IMR-90 (cell line): ENCODE data around the gene ZIC3. TPM values are rescaled to one million over a fixed set of nuclear protein-coding genes. Genes with fewer than 3 reads are reported as not detected.

Experiments
- ATAC-seq: fragments of 200-7000 bp; cut with Tn5 transposase; 2 replicates; pipeline ENCODE4 v1.9.1; 2020; ENCODE audit warnings: low read depth, mild to moderate bottlenecking, moderate library complexity
- BruUV-seq: library from RNA; stranded (reverse); fragments of 400-500 nt; replicated peaks from 2 replicates; lab custom pipeline; 2021; lab: Mats Ljungman, UMichigan
- CTCF ChIA-PET: fragments of 300-600 bp; formaldehyde crosslinking; extraction: SDS; loops from one replicate; lab custom pipeline; 2021; ENCODE audit warnings: antibody characterized with exemption; lab: Yijun Ruan, JAX
- POLR2A ChIA-PET: fragments of 300-600 bp; sonication (Branson Sonifier 250); formaldehyde crosslinking; loops from one replicate; lab custom pipeline; 2022; ENCODE audit warnings: antibody characterized with exemption; ENCODE audit not compliant: unreplicated experiment; lab: Charles Lee
- DNase-seq: peaks from one replicate; pipeline ENCODE4 v3.0.0; 2013
- H2AFZ ChIP-seq: replicated peaks from 2 replicates; pipeline ENCODE3; 2013; ENCODE audit warnings: low read length, mild to moderate bottlenecking; ENCODE audit not compliant: poor library complexity
- H2AK5ac ChIP-seq: 2 replicates; pipeline ENCODE4 v1.6.1; 2013; ENCODE audit warnings: low read depth, low read length, inconsistent platforms
- H2AK9ac ChIP-seq: replicated peaks from 2 replicates; pipeline ENCODE3; 2013; ENCODE audit warnings: mild to moderate bottlenecking, low read depth, low read length, moderate library complexity; ENCODE audit not compliant: poor library complexity
- H2BK120ac ChIP-seq: 2 replicates; pipeline ENCODE4 v1.6.1; 2013; ENCODE audit warnings: low read depth, low read length, inconsistent platforms
- H2BK15ac ChIP-seq: 3 replicates; pipeline ENCODE4 v1.6.1; 2013; ENCODE audit warnings: low read depth, low read length, inconsistent platforms
- H2BK20ac ChIP-seq: 2 replicates; pipeline ENCODE4 v1.6.1; 2013; ENCODE audit warnings: low read depth, mild to moderate bottlenecking, inconsistent platforms, low read length, moderate library complexity
- H2BK5ac ChIP-seq: 2 replicates; pipeline ENCODE4 v1.6.1; 2013; ENCODE audit warnings: mild to moderate bottlenecking, low read depth, low read length, inconsistent platforms; ENCODE audit not compliant: poor library complexity, severe bottlenecking
- H3K14ac ChIP-seq: replicated peaks from 2 replicates; pipeline ENCODE4 v1.6.1; 2013; ENCODE audit warnings: low read depth, low read length, inconsistent platforms
- H3K18ac ChIP-seq: 2 replicates; pipeline ENCODE4 v1.6.1; 2013; ENCODE audit warnings: low read depth, low read length, control low read depth
- H3K23ac ChIP-seq: 2 replicates; pipeline ENCODE4 v1.6.1; 2013; ENCODE audit warnings: low read depth, low read length, inconsistent platforms
- H3K27ac ChIP-seq: 2 replicates; pipeline ENCODE4 v1.5.1; 2013; ENCODE audit warnings: mild to moderate bottlenecking, control low read depth, low read length; ENCODE audit not compliant: insufficient read depth
- H3K27me3 ChIP-seq: 2 replicates; pipeline ENCODE4 v1.6.1; 2013; ENCODE audit warnings: low read length; ENCODE audit not compliant: control insufficient read depth, insufficient read depth
- H3K36me3 ChIP-seq: 2 replicates; pipeline ENCODE4 v1.6.1; 2013; ENCODE audit warnings: low read length, mixed read lengths; ENCODE audit not compliant: control insufficient read depth, insufficient read depth
- H3K4ac ChIP-seq: 2 replicates; pipeline ENCODE4 v1.6.1; 2013; ENCODE audit warnings: low read depth, low read length, inconsistent platforms
- H3K4me1 ChIP-seq: 2 replicates; pipeline ENCODE4 v1.6.1; 2013; ENCODE audit warnings: low read length, mixed read lengths; ENCODE audit not compliant: control insufficient read depth, insufficient read depth
- H3K4me2 ChIP-seq: 2 replicates; pipeline ENCODE4 v1.6.1; 2013; ENCODE audit warnings: low read depth, mild to moderate bottlenecking, control low read depth, low read length, moderate library complexity
- H3K4me3 ChIP-seq: 2 replicates; pipeline ENCODE4 v1.5.1; 2013; ENCODE audit warnings: low read depth, mild to moderate bottlenecking, control low read depth, low read length, moderate library complexity; ENCODE audit not compliant: insufficient read depth
- H3K56ac ChIP-seq: 2 replicates; pipeline ENCODE4 v1.6.1; 2013; ENCODE audit warnings: low read length, inconsistent platforms; ENCODE audit not compliant: insufficient read depth; ENCODE audit errors: extremely low read depth
- H3K79me1 ChIP-seq, 2 experiments: 2 replicates each; pipeline ENCODE4 v1.6.1; 2013; ENCODE audit warnings: low read length in 2 of 2, inconsistent platforms in 1 of 2, low read depth in 1 of 2
- H3K9ac ChIP-seq: 2 replicates; pipeline ENCODE4 v1.6.1; 2013; ENCODE audit warnings: low read depth, low read length, control low read depth
- H3K9me1 ChIP-seq: 2 replicates; pipeline ENCODE4 v1.6.1; 2013; ENCODE audit warnings: low read length, inconsistent platforms; ENCODE audit not compliant: insufficient read depth
- H3K9me3 ChIP-seq: 2 replicates; pipeline ENCODE4 v1.6.1; 2013; ENCODE audit warnings: low read length; ENCODE audit not compliant: control insufficient read depth, insufficient read depth
- H4K20me1 ChIP-seq: 2 replicates; pipeline ENCODE4 v1.6.1; 2013; ENCODE audit warnings: low read length, inconsistent platforms; ENCODE audit not compliant: insufficient read depth
- H4K5ac ChIP-seq: 2 replicates; pipeline ENCODE4 v1.6.1; 2013; ENCODE audit warnings: mild to moderate bottlenecking, low read depth, low read length, control low read depth
- H4K8ac ChIP-seq, 2 experiments: 2 replicates each; pipeline ENCODE4 v1.6.1; 2013; ENCODE audit warnings: low read depth in 2 of 2, low read length in 2 of 2, control low read depth in 1 of 2, inconsistent platforms in 1 of 2
- H4K91ac ChIP-seq: 2 replicates; pipeline ENCODE4 v1.6.1; 2013; ENCODE audit warnings: low read depth, low read length, inconsistent platforms; ENCODE audit not compliant: insufficient read depth
- CEBPB ChIP-seq: IDR thresholded peaks from 2 replicates; pipeline ENCODE4 v1.6.1; 2012; ENCODE audit warnings: low read depth, low read length, improper control_type of control experiment
- CHD1 ChIP-seq: IDR thresholded peaks from 2 replicates; pipeline ENCODE4 v1.6.1; 2012; ENCODE audit warnings: low read depth, low read length, improper control_type of control experiment
- CTCF ChIP-seq: conservative IDR thresholded peaks from 2 replicates; pipeline ENCODE4 v1.5.1; 2012; ENCODE audit warnings: mild to moderate bottlenecking, low read depth, low read length, improper control_type of control experiment
- MAZ ChIP-seq: IDR thresholded peaks from 2 replicates; pipeline ENCODE4 v1.6.1; 2012; ENCODE audit warnings: low read depth, mild to moderate bottlenecking, low read length, improper control_type of control experiment, moderate library complexity, borderline replicate concordance
- NFE2L2 ChIP-seq: fragments of 150-350 bp; IDR thresholded peaks from 2 replicates; pipeline ENCODE4 v1.6.1; 2016; ENCODE audit warnings: low read depth, mild to moderate bottlenecking, low read length
- RAD21 ChIP-seq: IDR thresholded peaks from 2 replicates; pipeline ENCODE4 v1.6.1; 2012; ENCODE audit warnings: low read length, improper control_type of control experiment
- RFX5 ChIP-seq: IDR thresholded peaks from 2 replicates; pipeline ENCODE4 v1.8.0; 2012; ENCODE audit warnings: low read depth, mild to moderate bottlenecking, low read length, moderate library complexity
- WGBS, 2 experiments: methylation state at CpG; one replicate each; pipeline versions ENCODE4 v1.1.5 to v1.1.7; 2013; ENCODE audit warnings: missing lambda C conversion rate in 2 of 2; ENCODE audit not compliant: insufficient read length in 1 of 2; ENCODE audit errors: extremely low coverage in 2 of 2; 5-methylcytosine and 5-hydroxymethylcytosine counted together
- dilution Hi-C: fragments of 300-500 bp; cut with HindIII; formaldehyde crosslinking; loops from one replicate; pipeline ENCODE4 v1.14.3; 2018; ENCODE audit warnings: low sequenced_read_pairs; ENCODE audit not compliant: unreplicated experiment
- in situ Hi-C: fragments of 300-500 bp; cut with MboI; formaldehyde crosslinking; loops from 3 replicates; pipeline ENCODE4 v1.14.3; 2019; ENCODE audit warnings: low sequenced_read_pairs, inconsistent platforms, mixed read lengths
- intact Hi-C: fragments of 100-400 bp; cut with micrococcal nuclease; formaldehyde crosslinking; loops from 2 replicates; pipeline ENCODE4 v1.10.0; 2022
- polyA plus RNA-seq, 3 experiments: library from polyadenylated mRNA; depleted of rRNA; stranded (reverse); fragments of >200 nt; gene quantifications; 2 replicates each; pipeline ENCODE4 v1.2.3, GENCODE V29; 2012; ENCODE audit warnings: low replicate concordance in 1 of 3
- total RNA-seq: library from RNA; depleted of rRNA; stranded (reverse); fragments of >200 nt; gene quantifications from 2 replicates; pipeline ENCODE4 v1.2.3, GENCODE V29; 2012
- TF ChIP-seq, protein P1 (sequence below): fragments of 150-350 bp; IDR thresholded peaks from 2 replicates; pipeline ENCODE4 v1.6.1; 2016; ENCODE audit warnings: low read depth, mild to moderate bottlenecking, low read length, moderate library complexity, borderline replicate concordance

ZIC3 gene
- total and polyA plus RNA-seq, 2 of the 4 experiments (the other 2 are of a cell fraction): not detected

DNA sequence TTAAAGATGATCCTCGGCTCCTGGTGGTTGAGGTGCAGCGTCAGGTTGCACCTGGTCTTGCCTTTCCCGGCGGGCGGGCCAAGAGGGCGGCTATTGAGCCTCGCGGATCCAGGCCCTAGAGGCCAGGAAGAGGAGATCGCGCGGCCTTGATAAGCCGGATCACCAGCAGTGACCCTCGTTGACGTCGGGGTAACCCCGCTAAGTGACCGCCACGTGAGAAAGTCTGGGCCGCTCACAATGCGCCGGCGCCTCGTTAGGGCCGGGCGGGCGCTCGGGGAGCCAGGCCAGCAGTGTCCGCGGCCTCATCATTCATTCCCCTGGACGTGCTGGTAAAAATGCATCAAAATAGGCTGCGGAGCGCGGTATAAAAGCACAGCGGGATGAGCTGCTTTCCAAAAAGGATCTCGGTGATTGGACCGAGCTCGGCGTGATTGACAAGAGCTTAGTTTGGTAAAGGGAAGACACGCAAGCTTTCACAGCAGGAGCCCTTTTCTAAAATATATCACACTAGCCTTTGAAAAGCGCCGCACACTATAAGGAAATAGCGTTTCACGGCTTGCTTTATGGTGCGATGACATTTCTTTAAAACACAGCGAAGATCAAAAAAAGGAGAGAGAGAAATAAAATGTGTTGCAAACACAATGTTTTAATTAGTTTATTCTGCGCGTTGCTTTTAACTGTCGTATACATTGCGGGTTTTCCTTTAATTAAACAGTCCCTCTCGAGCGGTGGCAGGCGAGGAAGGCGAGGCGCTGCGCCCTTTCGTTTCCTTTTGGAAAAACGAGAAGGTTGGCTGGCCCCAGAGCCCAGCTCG, 15.9 kb upstream of the ZIC3 start (continued):
- no peak for TF ChIP-seq CHD1

DNA sequence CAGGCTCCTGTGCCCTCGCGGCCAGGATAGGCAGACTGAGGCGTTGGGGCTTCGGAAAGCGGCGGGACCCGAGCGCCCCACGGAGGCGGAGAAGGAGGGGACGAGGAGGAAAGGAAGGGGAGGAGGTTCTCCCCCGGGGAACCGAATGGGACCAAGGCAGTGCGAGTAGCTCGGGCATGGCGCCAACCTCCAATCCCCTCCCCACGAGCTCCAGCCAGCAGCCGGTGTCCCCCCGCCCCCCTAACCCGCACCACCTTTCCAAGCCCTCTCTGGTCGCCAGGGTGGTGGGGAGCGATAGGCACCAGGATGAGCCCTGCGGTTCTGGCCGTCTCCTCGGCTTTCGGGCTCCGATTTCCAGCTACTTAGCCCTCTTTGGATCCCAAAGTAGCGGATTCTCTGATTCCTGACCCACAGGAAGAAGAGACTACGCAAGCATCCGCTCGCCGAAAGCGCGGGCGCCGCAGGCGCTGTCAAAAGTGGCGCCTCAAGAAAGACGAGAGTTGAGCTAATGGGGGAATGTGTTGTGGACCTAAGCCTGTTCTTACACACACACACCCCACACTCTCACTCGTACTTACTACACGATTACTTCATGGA, 15.2 kb upstream of the ZIC3 start:
- dilution Hi-C loops: no loop called here
- Histone ChIP-seq H2AK5ac (no peak overlapping the region), H2BK20ac (no peak overlapping the region), H3K4ac (no peak overlapping the region), H4K91ac (no peak overlapping the region), H2BK5ac (no peak overlapping the region), H3K27ac (no peak overlapping the region), H3K9ac (no peak overlapping the region), H2BK15ac (no peak overlapping the region), H2AK9ac (no peak overlapping the region), H3K36me3 (no peaks in the 10 kb centered on the region), H3K9me3 (peaks cover 10% of the 10 kb centered on the region; the same call in 1 of the 2 replicates), H4K20me1 (no peaks in the 10 kb centered on the region), H3K18ac (no peak overlapping the region), H3K56ac (no peak overlapping the region), H3K79me1 (no peaks in the 10 kb centered on the region), H3K27me3 (peaks cover 6% of the 10 kb centered on the region; the same call in 1 of the 2 replicates), H2BK120ac (no peak overlapping the region), H3K4me1 (no peaks in the 10 kb centered on the region), H3K9me1 (no peaks in the 10 kb centered on the region), H3K4me3 (no peak overlapping the region), H3K14ac (no peak overlapping the region), H4K8ac (no peak overlapping the region), H3K23ac (no peak overlapping the region), H4K5ac (no peak overlapping the region), H2AFZ (no peak overlapping the region), H3K4me2 (no peak overlapping the region)
- 15% methylated on average over 7 of the region's 41 CpGs; no CpG with 5 or more reads in 1 of the 2 experiments for WGBS, 2 experiments
- in situ Hi-C loops: no loop called here
- no TSS peak for BruUV-seq
- ChIA-PET CTCF (no interaction called here), POLR2A (no interaction called here)
- intact Hi-C loops: no loop called here
- ATAC-seq (no peak), DNase-seq (no peak)
- TF ChIP-seq MAZ: no peak
- no peak for TF ChIP-seq NFE2L2
- TF ChIP-seq, protein P1, sequence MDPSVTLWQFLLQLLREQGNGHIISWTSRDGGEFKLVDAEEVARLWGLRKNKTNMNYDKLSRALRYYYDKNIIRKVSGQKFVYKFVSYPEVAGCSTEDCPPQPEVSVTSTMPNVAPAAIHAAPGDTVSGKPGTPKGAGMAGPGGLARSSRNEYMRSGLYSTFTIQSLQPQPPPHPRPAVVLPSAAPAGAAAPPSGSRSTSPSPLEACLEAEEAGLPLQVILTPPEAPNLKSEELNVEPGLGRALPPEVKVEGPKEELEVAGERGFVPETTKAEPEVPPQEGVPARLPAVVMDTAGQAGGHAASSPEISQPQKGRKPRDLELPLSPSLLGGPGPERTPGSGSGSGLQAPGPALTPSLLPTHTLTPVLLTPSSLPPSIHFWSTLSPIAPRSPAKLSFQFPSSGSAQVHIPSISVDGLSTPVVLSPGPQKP: no peak
- no peak for TF ChIP-seq RAD21
- TF ChIP-seq RFX5: no peak
- no peak for TF ChIP-seq CTCF
- no peak for TF ChIP-seq CEBPB
